ENCODE measurements around the gene AUTS2. TPM values are rescaled to one million over a fixed set of nuclear protein-coding genes. Genes with fewer than 3 reads are reported as not detected.

AUTS2 gene
- total RNA-seq, 3 donors from 2014 or later = 31.5 to 94.3 (median 81.3) TPM

GRCh38 chr7:69860941-69861622 is 262.8 kb downstream of the AUTS2 start:
- Histone ChIP-seq H3K4me3 (no peak overlapping the region), H3K4me1 (no peaks in the 10 kb centered on the region), H3K36me3 (no peaks in the 10 kb centered on the region), H3K27me3 (no peaks in the 10 kb centered on the region), H3K9me3 (no peaks in the 10 kb centered on the region), H3K27ac (no peak overlapping the region)
- TF ChIP-seq CTCF (IDR thresholded peaks at IDR 0.05) = no peak
- no peak for TF ChIP-seq POLR2A (IDR thresholded peaks at IDR 0.05)
- intact Hi-C loops (cut with DNase I; ENCODE audit: low total_unique reads) = no loop called here
- no peak for DNase-seq (ENCODE audit: low spot score in 2 of 2)

- TF ChIP-seq POLR2A (IDR thresholded peaks at IDR 0.05) (no peak), CTCF (IDR thresholded peaks at IDR 0.05) (no peak), POLR2AphosphoS5 (IDR thresholded peaks at IDR 0.05) (no peak)
- intact Hi-C loops (cut with DNase I; ENCODE audit: low total_unique reads) = no loop called here
- no peaks in the 10 kb centered on the region for H3K27me3 ChIP-seq
- DNase-seq (ENCODE audit: low spot score in 2 of 2) = no peak
- H3K4me1 ChIP-seq = no peaks in the 10 kb centered on the region
- no peak overlapping the region for H3K27ac ChIP-seq
- H3K4me3 ChIP-seq = no peak overlapping the region
- no peaks in the 10 kb centered on the region for H3K36me3 ChIP-seq
- no peaks in the 10 kb centered on the region for H3K9me3 ChIP-seq
Observed at GRCh38 chr7:69862413-69863064, 264.3 kb downstream of the AUTS2 start.

- Histone ChIP-seq H3K4me3 (no peak overlapping the region), H3K36me3 (no peaks in the 10 kb centered on the region), H3K4me1 (no peaks in the 10 kb centered on the region), H3K27me3 (no peaks in the 10 kb centered on the region), H3K27ac (no peak overlapping the region), H3K9me3 (no peaks in the 10 kb centered on the region)
- intact Hi-C loops (cut with DNase I; ENCODE audit: low total_unique reads) = no loop called here
- DNase-seq (ENCODE audit: low spot score in 2 of 2) = no peak
- TF ChIP-seq CTCF (IDR thresholded peaks at IDR 0.05) = no peak
- no peak for TF ChIP-seq POLR2A (IDR thresholded peaks at IDR 0.05)
- TF ChIP-seq POLR2AphosphoS5 (IDR thresholded peaks at IDR 0.05) = no peak
Observed at GRCh38 chr7:69864274-69864673, 266.0 kb downstream of the AUTS2 start.

GRCh38 chr7:69864822-69865221 is 266.5 kb downstream of the AUTS2 start:
- intact Hi-C loops (cut with DNase I; ENCODE audit: low total_unique reads) = no loop called here
- Histone ChIP-seq H3K36me3 (no peaks in the 10 kb centered on the region), H3K4me3 (no peak overlapping the region), H3K27ac (no peak overlapping the region), H3K27me3 (no peaks in the 10 kb centered on the region), H3K9me3 (no peaks in the 10 kb centered on the region), H3K4me1 (no peaks in the 10 kb centered on the region)
- TF ChIP-seq POLR2A (IDR thresholded peaks at IDR 0.05) = no peak
- no peak for TF ChIP-seq CTCF (IDR thresholded peaks at IDR 0.05)
- no peak for TF ChIP-seq POLR2AphosphoS5 (IDR thresholded peaks at IDR 0.05)
- DNase-seq (ENCODE audit: low spot score in 2 of 2) = no peak

GRCh38 chr7:69868921-69869320 is 270.6 kb downstream of the AUTS2 start:
- no peak for TF ChIP-seq POLR2A (IDR thresholded peaks at IDR 0.05)
- no peak for TF ChIP-seq CTCF (IDR thresholded peaks at IDR 0.05)
- TF ChIP-seq POLR2AphosphoS5 (IDR thresholded peaks at IDR 0.05) = no peak
- intact Hi-C loops (cut with DNase I; ENCODE audit: low total_unique reads) = no loop called here
- H3K27me3 ChIP-seq = no peaks in the 10 kb centered on the region
- H3K4me1 ChIP-seq = no peaks in the 10 kb centered on the region
- no peaks in the 10 kb centered on the region for H3K9me3 ChIP-seq
- DNase-seq (ENCODE audit: low spot score in 2 of 2) = no peak
- H3K36me3 ChIP-seq = no peaks in the 10 kb centered on the region
- no peak overlapping the region for H3K27ac ChIP-seq
- no peak overlapping the region for H3K4me3 ChIP-seq

Data from breast epithelium (tissue), 4 donors.